Nucleus accumbens (tissue), 56 donors: Measurements from ENCODE around the gene DGKG.

Experiments
- DNase-seq, 56 donors: peaks; one replicate each; lab custom pipeline; 2025; lab: John Stamatoyannopoulos, UW

The DGKG gene

GRCh38 chr3:186361762-186362536 lies at the start of gene DGKG:
DGKG (minus strand) TSS chr3:186362234; CDS start chr3:186320459, 41,775 bp downstream.
- DNase-seq = peak in 52 of 56 donors; percentile 8 to 85 (median 44)

GRCh38 chr3:186411089-186411488 lies 49.1 kb upstream of the DGKG start:
- no peak for DNase-seq

GRCh38 chr3:186406669-186407635 lies 44.9 kb upstream of the DGKG start:
- peak in 19 of 56 donors; percentile 2 to 42 (median 14) for DNase-seq

- no peak for DNase-seq
Observed at GRCh38 chr3:186401556-186401955, 39.5 kb upstream of the DGKG start.

GRCh38 chr3:186400662-186401061 lies 38.6 kb upstream of the DGKG start:
- no peak for DNase-seq

GRCh38 chr3:186400026-186400425 lies 38.0 kb upstream of the DGKG start:
- no peak for DNase-seq

- DNase-seq = no peak
Observed at GRCh38 chr3:186394566-186395217, 32.7 kb upstream of the DGKG start.

GRCh38 chr3:186386883-186387560 lies 25.0 kb upstream of the DGKG start:
- no peak for DNase-seq

- peak in 1 of 56 donors; percentile 7 for DNase-seq
Observed at GRCh38 chr3:186385856-186386602, 24.0 kb upstream of the DGKG start.

- peak in 36 of 56 donors; percentile 2 to 66 (median 27) for DNase-seq
Observed at GRCh38 chr3:186383026-186383993, 21.3 kb upstream of the DGKG start.

- DNase-seq = no peak
Observed at GRCh38 chr3:186382217-186382885, 20.3 kb upstream of the DGKG start.

GRCh38 chr3:186381424-186382216 lies 19.6 kb upstream of the DGKG start:
- DNase-seq = peak in 1 of 56 donors; percentile 5

GRCh38 chr3:186380622-186381380 lies 18.8 kb upstream of the DGKG start:
- no peak for DNase-seq

- no peak for DNase-seq
Observed at GRCh38 chr3:186375443-186375842, 13.4 kb upstream of the DGKG start.

- no peak for DNase-seq
Observed at GRCh38 chr3:186374376-186374775, 12.3 kb upstream of the DGKG start.

GRCh38 chr3:186369217-186369616 lies 7.2 kb upstream of the DGKG start:
- DNase-seq = no peak
